Skeletal muscle tissue (tissue), 4 donors: ENCODE data around the gene ANO1. TPM values are rescaled to one million over a fixed set of nuclear protein-coding genes. Genes with fewer than 3 reads are reported as not detected.
"Not testable (repeated sequence)": the region's sequence is repeated elsewhere in the genome, so short reads cannot be mapped to it uniquely, and the experiment has no call there.

Experiments used
- H3K27ac ChIP-seq: one replicate; pipeline ENCODE4 v1.7.0; 2013; ENCODE audit warnings: mild to moderate bottlenecking, low read depth, low read length, inconsistent platforms
- H3K27me3 ChIP-seq, 3 donors: one replicate each; pipeline ENCODE4 v1.7.0; 2013; ENCODE audit warnings: low read length in 3 of 3; ENCODE audit not compliant: control insufficient read depth in 3 of 3, insufficient read depth in 3 of 3
- H3K36me3 ChIP-seq, 3 donors: one replicate each; pipeline ENCODE4 v1.7.0; 2013; ENCODE audit warnings: low read length in 3 of 3; ENCODE audit not compliant: control insufficient read depth in 3 of 3, insufficient read depth in 3 of 3
- H3K4me1 ChIP-seq, 3 donors: one replicate each; pipeline ENCODE4 v1.7.0; 2013; ENCODE audit warnings: low read length in 3 of 3, mild to moderate bottlenecking in 3 of 3; ENCODE audit not compliant: control insufficient read depth in 3 of 3, insufficient read depth in 3 of 3
- H3K4me3 ChIP-seq, 3 donors: one replicate each; pipeline ENCODE4 v1.7.0; 2013; ENCODE audit warnings: low read length in 3 of 3
- H3K9ac ChIP-seq, 3 donors: one replicate each; pipeline ENCODE4 v1.7.0; 2013; ENCODE audit warnings: low read length in 3 of 3, mild to moderate bottlenecking in 3 of 3, moderate library complexity in 2 of 3, low read depth in 1 of 3
- H3K9me3 ChIP-seq, 3 donors: one replicate each; pipeline ENCODE4 v1.7.0; 2013; ENCODE audit warnings: low read length in 3 of 3; ENCODE audit not compliant: control insufficient read depth in 3 of 3
- total RNA-seq: library from RNA; depleted of rRNA; stranded (reverse); fragments of >200 nt; gene quantifications from one replicate; pipeline ENCODE4 v1.2.3, GENCODE V29; 2014
- donor health status: Osteomylitis.

The ANO1 gene
- total RNA-seq, 1 donor from 2014 or later, result 1.6 TPM

DNA sequence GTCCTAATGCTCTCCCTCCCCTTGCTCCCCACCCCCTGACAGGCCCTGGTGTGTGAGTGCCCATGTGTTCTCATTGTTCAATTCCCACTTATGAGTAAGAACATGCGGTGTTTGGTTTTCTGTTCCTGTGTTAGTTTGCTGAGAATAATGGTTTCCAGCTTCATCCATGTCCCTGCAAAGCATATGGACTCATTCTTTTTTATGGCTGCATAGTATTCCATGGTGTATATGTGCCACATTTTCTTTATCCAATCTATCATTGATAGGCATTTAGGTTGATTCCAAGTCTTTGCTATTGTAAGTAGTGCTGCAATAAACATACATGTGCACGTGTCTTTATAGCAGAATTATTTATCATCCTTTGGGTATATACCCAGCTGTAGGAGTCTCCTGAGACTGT is 42.5 kb upstream of the ANO1 start:
- H3K36me3 ChIP-seq, H3K9me3 ChIP-seq, H3K27ac ChIP-seq, H3K4me3 ChIP-seq, H3K4me1 ChIP-seq, H3K9ac ChIP-seq: not testable (repeated sequence)
- peaks cover 0 to 14% (median 12%) of the 10 kb centered on the region in 3 donors for H3K27me3 ChIP-seq

DNA sequence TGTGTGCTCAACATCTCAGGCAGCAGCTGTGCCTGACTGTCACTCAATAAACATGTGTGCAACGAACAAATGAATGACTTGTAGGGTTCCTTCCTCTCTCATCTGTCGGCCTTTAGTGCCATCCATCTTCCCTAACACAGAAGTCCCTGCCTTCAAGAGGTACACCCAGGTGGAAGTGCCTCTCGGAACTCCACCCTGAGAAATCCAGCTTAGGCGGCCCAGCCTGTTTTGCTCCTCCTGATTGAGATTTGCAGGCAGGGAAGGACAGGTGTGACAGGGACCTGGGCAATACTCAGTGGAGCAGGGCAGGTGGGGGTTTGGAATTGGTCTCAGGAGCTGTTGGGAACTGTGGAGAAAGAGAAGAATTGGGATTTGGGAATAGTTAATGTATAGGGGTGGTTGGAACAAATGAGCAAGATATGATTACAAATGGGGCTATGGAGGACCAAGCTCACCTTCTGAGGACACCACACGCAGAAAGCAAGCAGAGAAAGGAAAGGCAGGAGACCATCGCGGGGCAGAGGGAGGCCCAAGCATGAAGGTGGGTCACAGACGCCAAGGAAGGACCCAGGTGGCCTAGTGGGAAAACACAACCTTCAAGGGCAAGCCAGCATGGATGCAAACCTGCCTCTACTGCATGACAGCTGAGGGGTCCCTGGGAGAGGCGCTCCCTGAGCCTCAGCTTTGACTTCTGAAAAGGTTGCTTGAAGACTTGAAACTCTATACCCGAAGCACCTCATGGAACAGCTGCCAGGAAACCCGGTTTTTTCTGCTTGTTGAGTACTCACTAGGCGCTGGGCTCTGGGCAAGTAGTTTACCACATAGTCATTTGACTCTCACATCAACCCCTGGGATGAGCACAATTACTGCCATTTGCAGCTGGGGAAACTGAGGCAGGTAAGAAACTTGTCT is 40.9 kb upstream of the ANO1 start:
- Histone ChIP-seq H3K4me3 (no peak overlapping the region), H3K36me3 (no peaks in the 10 kb centered on the region), H3K27me3 (peaks cover 0 to 14% (median 10%) of the 10 kb centered on the region in 3 donors), H3K27ac (no peak overlapping the region), H3K9ac (no peak overlapping the region), H3K4me1 (no peaks in the 10 kb centered on the region), H3K9me3 (peaks cover 2 to 3% (median 3%) of the 10 kb centered on the region in 3 donors)

DNA sequence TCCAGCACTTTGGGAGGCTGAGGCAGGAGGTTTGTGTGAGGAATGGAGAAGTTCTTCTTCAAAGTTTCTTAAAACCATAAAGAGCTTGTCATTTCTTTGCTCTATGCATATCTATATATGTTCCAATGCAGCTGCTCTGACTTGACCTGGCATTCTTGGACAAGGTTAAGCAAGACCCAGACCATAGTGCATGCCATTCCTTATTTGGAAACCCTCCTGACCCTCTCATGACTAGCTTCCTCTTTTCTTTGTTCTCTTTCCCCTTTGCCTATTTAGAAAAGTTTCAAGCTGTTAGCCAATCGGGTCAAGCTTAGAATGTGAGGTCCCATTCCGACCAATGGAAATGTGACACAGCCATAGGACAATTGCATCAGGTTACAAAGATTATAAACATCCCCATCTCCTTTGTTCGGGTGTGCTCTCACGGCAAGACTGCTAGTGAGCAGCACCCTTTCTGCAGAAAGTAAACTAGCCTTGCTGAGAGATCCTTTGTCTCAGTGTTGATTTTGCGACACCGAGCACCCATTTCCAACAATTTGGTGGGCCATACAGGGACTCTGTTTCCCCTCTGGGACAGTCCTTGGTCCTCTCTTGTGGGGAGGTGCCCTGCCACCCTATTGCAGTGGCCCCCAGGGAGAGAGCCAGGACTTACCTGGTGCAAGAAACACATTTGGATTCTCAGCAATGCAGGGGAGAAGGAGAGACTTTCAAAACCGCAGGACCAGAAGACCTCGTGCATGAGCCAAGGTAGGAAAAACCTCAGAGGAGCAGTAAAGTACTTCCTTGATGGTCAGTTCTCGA is 39.9 kb upstream of the ANO1 start:
- Histone ChIP-seq H3K4me3 (no peak overlapping the region), H3K27ac (no peak overlapping the region), H3K9me3 (peaks cover 2 to 7% (median 6%) of the 10 kb centered on the region in 3 donors), H3K36me3 (no peaks in the 10 kb centered on the region), H3K27me3 (peaks cover 0 to 14% (median 10%) of the 10 kb centered on the region in 3 donors), H3K9ac (no peak overlapping the region), H3K4me1 (no peaks in the 10 kb centered on the region)

DNA sequence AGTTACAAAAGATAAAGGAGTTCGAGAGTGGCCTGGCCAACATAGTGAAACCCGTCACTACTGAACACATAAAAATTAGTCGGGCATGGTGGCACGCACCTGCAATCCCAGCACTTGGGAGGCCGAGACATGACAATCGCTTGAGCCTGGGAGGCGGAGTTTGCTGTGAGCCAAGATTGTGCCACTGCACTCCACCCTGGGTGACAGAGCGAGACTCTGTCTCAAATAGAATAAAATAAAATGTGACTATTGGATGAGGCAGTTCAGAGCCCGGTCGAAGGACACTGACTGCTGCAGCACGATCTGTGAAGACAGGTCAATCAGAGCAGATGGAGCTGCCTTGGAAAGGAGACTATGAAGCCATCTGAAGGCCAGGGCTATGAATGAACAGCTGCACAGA is 37.7 kb upstream of the ANO1 start:
- Histone ChIP-seq H3K27me3 (peaks cover 0 to 10% (median 0%) of the 10 kb centered on the region in 3 donors), H3K36me3 (no peaks in the 10 kb centered on the region), H3K9ac (no peak overlapping the region), H3K4me1 (no peaks in the 10 kb centered on the region), H3K4me3 (no peak overlapping the region), H3K27ac (no peak overlapping the region), H3K9me3 (peaks cover 2 to 13% (median 7%) of the 10 kb centered on the region in 3 donors)

DNA sequence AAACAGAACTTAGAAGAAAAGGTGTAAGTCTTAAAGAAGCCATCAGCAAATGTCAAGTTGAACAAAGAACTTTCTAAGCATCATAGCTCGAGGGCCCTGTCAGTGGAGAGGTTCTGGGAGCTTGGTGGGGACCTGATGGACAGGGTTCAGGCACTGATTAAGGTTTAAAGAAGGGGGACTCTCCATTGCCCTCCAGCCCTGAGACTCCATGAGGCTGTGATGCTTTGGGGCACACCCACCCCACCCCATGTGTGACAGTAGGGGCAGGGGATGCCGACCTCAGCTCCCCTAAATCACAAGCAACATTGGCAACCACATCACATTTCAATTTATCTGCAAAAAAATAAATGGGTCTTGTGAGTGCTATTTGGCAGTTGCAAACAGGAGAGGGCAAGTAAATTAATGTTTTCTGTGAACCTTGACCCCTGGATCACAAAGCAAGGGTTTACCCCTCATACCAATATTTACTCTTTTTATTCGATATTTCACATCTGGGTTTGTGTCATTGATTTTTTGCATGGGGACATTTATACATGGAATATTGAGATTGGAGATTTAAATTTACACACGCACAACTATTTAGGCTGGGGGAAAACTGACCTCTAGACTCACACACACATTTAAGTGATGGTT is 37.1 kb upstream of the ANO1 start:
- Histone ChIP-seq H3K36me3 (no peaks in the 10 kb centered on the region), H3K9ac (no peak overlapping the region), H3K9me3 (peaks cover 2 to 13% (median 7%) of the 10 kb centered on the region in 3 donors), H3K4me1 (no peaks in the 10 kb centered on the region), H3K4me3 (no peak overlapping the region), H3K27me3 (peaks cover 0 to 9% (median 0%) of the 10 kb centered on the region in 3 donors), H3K27ac (no peak overlapping the region)

DNA sequence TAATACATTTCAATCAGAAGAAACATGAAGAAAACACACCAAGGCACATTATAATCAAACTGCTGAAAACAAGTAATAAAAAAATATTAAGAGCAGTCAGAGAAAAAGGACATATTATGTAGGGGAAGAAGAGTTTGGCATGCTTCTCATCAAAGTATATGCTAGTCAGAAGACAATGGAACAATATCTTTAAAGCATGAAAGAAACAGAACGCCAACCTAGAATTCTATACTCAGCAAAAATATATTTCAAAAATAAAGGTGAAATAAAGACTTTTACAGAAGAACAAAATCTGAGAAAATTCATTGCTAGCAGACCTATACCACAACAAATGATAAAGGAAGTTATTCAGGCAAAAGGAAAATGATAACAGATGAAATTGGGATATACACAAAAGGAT is 34.6 kb upstream of the ANO1 start:
- H3K9ac ChIP-seq, result no peak overlapping the region
- H3K4me1 ChIP-seq, result no peaks in the 10 kb centered on the region
- H3K9me3 ChIP-seq, result peaks cover 2 to 13% (median 5%) of the 10 kb centered on the region in 3 donors
- H3K27ac ChIP-seq, result no peak overlapping the region
- H3K27me3 ChIP-seq, result no peaks in the 10 kb centered on the region
- no peaks in the 10 kb centered on the region for H3K36me3 ChIP-seq
- H3K4me3 ChIP-seq, result no peak overlapping the region

DNA sequence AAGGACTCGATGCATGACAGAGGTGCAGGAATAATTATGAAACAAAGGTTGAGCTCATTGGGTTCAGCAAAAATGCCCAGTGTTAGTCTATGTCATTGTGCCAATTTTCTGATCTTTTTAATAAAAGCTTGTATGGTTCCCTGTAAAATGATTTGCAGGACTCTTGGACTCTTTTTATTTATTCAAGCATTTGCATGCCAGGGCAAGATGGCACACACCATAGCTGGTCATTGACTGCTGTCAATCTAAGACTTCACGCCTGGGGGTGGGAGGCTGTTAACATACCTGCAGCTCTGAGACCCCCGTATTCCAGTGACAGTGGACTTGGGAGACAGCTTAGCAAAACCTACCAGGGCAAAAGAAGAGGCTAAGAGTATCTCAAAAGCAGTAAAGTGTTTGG is 32.0 kb upstream of the ANO1 start:
- H3K36me3 ChIP-seq, result no peaks in the 10 kb centered on the region
- H3K27me3 ChIP-seq, result peaks cover 2 to 3% (median 3%) of the 10 kb centered on the region in 3 donors
- no peak overlapping the region for H3K4me3 ChIP-seq
- peaks cover 2 to 13% (median 4%) of the 10 kb centered on the region in 3 donors for H3K9me3 ChIP-seq
- H3K9ac ChIP-seq, result no peak overlapping the region
- H3K27ac ChIP-seq, result no peak overlapping the region
- no peaks in the 10 kb centered on the region for H3K4me1 ChIP-seq

DNA sequence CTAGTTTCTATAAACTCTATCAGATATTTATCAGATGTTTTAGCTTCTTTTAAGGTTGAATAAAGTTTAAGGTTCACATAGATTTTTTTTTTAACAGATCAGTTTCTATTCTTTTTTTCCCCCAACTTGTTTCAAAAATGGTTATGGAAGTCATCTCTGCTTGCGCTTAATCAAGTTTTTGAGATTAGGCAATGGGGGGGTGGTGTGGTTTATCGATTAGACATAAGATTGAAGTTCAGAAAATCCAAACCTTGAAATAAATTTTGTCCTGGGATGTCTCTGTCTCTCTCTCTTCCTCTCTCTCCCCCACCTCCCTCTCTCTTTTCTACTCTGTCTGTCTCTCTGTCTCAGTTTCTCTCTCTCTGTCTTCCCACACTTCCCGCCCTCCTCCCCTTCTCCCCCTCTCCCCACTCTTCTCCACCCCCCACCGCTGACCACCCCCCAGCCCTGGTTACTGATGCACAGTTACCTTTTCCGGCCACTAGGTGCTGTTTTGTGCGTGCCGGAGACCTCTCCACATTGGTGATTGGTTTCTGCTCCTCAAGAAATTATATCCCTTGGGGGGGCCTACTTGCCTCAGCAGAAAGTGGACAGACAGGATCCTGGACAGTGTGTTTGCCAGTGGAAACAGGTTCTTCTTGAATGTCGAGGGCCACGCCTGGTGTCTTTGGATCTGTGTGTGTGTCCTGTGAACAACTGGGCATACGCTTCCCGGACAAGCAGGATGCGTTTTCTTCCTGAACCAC is 29.7 kb upstream of the ANO1 start:
- Histone ChIP-seq H3K27me3 (peaks cover 2 to 3% (median 3%) of the 10 kb centered on the region in 3 donors), H3K4me3 (no peak overlapping the region), H3K9ac (no peak overlapping the region), H3K27ac (no peak overlapping the region), H3K4me1 (no peaks in the 10 kb centered on the region), H3K36me3 (no peaks in the 10 kb centered on the region), H3K9me3 (peaks cover 0 to 6% (median 0%) of the 10 kb centered on the region in 3 donors)

DNA sequence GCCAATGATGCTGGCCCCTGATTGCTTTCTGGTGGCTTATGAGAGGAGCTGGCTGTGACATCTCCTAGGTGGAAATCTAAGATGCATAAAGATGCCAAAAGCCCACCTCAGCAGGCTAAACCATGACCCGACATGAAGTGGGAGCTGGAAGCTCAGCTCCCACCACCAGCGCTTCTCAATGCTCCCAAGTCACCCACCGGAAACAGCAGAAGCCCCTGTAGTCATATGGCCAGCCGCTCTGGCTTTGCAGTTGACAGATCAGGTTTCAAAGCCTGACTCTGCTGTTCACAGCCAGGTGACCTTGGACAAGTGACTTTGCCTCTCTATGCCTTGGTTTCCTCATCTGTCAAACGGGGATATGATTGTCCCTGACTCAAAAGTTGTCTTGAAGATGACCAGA is 29.1 kb upstream of the ANO1 start:
- Histone ChIP-seq H3K27ac (no peak overlapping the region), H3K36me3 (no peaks in the 10 kb centered on the region), H3K9ac (no peak overlapping the region), H3K27me3 (peaks cover 3 to 4% (median 3%) of the 10 kb centered on the region in 3 donors), H3K4me1 (no peaks in the 10 kb centered on the region), H3K4me3 (no peak overlapping the region), H3K9me3 (peaks cover 0 to 3% (median 2%) of the 10 kb centered on the region in 3 donors)
